Measurements from ENCODE around the gene TAF11L9.
"Not testable (repeated sequence)": the region's sequence is repeated elsewhere in the genome, so short reads cannot be mapped to it uniquely, and the experiment has no call there.

Gene TAF11L9

DNA sequence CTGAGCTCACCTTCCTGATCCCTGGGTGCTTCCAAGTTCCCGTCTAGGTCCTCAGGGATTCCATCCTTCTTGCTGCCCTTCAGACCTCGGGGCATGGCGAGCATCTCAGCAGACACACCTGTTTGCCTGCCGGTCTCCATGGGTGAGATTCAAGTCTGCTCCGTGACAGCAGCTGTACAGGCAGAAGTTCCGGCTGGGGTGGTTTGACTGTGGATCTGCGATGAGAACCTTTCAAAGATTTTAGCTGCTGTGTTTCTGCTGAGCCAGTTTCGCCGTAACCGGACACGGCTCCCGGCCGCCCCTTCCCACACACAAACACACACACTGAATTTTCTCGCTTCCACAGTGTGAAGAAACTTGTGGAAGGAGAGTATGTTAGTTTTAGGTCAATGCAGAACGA is at the start of gene TAF11L9:
TAF11L9 (minus strand) TSS at position 140 of the 400 bp plus-strand sequence.
- DNase-seq, result not testable (repeated sequence)

DNA sequence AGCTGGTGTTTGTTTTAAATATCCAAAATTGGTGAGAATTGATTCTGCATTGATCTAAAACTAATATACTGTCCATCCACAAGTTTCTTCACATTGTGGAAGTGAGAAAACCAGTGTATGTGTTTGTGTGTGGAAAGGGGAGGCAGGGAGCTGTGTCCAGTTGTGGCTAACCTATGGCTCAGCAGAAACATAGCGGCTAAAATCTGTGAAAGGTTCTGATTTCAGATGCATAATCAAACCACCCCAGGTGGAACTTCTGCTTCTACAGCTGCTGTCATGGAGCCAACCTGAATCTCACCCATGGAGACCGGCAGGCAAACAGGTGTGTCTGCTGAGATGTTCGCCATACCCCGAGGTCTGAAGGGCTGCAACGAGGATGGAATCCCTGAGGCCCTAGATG is 40.0 kb upstream of the TAF11L9 start, which contains the start of gene TAF11L14:
TAF11L14 (plus strand) TSS at position 301 of the 400 bp plus-strand sequence.
- DNase-seq, result no peak

DNA sequence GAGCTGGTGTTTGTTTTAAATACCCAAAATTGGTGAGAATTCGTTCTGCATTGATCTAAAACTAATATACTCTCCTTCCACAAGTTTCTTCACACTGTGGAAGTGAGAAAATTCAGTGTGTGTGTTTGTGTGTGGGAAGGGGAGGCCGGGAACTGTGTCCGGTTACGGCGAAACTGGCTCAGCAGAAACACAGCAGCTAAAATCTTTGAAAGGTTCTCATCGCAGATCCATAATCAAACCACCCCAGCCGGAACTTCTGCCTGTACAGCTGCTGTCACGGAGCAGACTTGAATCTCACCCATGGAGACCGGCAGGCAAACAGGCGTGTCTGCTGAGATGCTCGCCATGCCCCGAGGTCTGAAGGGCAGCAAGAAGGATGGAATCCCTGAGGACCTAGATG is 37.6 kb upstream of the TAF11L9 start, which contains the start of gene TAF11L13:
TAF11L13 (plus strand) TSS at position 301 of the 400 bp plus-strand sequence.
- DNase-seq, result not testable (repeated sequence)

DNA sequence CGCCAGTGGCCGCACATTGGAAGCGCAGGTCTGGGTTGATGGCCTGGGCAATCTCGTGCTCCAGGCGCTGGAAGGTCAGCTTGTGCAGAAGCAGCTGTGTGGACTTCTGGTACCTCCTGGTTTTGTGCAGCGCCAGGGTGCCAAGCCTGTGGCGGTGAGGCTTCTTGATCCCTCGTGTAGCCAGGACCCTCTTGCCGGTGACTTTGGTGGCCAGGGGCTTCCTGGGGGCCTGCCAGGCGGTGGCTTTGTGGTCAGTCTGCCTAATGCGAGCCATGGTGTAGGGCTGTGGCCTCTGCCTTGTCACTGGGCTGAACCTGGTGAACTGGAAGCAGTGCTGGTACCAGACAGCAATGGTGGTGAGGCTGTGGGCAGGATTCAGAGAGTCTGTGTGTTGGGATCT is 31.5 kb upstream of the TAF11L9 start:
- no peak for DNase-seq

DNA sequence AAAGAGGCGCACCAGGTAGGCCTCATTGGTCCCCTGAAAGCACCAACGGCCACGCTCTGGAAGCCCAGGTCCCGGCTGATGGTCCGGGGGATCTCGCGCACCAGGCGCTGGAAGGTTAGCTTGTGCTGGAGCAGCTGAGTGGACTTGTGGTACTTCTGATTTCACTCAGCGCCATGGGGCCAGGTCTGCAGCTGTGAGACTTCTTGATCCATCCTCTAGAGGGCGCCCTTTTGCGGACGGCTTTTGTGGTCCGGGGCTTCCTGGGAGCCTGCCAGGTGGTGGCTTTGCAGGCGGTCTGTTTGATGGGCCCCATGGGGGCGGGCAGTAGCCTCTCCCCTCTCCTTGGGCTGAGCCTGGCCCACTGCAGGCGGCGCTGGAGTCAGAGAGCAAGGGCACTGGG is 26.4 kb upstream of the TAF11L9 start:
- no peak for DNase-seq

DNA sequence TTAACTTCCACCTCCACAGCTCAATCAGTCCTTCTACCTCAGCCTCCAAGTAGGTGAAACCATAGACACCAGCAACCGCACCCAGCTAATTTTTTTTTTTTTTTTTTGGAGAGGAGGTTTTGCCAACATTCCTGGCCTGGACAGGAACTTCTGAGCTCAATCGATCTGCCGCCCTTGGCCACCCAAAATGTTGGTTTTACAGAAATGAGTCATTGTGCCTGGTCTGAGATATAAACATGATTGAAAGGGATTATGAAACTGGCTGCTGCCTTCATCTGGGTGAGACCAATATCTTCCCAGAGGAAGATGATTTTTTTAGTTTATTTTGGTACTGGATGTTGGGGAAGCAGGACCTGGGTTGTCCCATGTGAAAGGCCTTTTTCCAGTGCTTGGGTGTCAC is 25.2 kb upstream of the TAF11L9 start:
- DNase-seq, result no peak

DNA sequence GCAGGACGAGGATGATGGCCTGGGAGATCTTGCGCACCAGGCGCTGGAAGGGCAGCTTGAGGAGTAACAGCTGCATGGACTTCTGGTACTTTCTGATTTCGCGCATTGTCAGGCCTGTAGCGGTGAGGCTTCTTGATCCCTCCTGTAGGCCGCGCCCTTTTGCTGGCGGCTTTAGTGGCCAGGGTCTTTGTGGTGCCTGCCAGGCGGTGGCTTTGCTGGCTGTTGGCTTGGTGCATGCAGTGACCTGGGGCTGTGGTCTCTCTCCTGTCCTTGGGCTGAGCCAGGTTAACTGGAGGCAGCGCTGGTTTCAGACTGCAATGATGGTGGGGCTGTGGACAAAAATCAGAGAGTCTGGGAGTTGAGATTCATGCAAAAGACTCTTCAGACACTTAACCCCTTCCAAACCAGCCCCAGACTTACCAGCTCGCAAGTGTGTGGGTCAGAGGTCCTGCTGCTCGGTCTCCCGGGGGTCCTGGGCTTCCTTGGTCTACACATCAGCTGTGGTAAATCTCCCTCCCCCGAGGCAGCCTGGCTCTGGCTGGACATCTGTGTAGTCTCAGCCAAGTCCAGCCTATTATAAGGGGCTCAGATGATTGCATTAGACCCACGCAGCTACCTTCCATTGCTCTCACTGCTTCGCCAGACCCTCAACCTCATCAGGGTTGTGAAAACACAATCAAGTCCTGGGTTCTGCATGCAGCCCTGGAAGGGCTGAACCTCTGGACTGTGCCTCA is 20.8 kb upstream of the TAF11L9 start:
- no peak for DNase-seq

DNA sequence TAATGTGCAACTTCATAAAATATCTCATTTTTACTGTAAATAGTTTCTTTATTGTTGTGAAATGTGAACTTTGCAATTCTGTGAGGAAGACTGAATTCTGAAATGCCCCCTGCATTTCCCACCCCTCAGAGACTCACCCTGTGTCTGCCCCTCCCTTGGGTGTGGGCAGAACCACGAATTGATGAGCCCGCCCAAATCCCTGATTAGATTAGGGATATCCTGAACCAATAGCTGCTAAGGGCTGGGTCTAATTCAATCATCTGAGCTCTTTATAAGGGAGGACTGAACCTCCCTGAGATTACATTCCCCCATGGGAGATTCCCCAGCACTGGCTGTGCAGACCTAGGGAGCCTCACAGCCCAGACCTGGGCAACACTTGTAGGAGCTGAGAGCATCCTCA is 15.9 kb upstream of the TAF11L9 start, which contains the start of gene TAF11L12:
TAF11L12 (plus strand) TSS at position 301 of the 400 bp plus-strand sequence.
- not testable (repeated sequence) for DNase-seq

DNA sequence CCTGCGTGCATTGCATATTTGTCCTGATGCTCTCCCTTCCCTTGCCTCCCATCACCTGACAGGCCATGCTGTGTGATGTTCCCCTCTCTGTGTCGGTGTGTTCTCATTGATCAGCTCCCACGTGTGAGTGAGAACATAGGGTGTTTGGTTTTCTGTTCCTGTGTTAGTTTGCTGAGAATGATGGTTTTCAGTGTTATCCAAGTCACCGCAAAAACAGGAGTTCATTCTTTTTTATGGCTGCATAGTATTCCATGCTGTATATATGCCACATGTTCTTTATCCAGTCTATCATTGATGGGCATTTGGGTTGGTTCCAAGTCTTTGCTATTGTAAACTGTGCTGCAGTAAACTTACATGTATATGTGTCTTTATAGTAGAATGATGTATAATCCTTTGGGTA is 13.3 kb upstream of the TAF11L9 start:
- DNase-seq, result not testable (repeated sequence)

DNA sequence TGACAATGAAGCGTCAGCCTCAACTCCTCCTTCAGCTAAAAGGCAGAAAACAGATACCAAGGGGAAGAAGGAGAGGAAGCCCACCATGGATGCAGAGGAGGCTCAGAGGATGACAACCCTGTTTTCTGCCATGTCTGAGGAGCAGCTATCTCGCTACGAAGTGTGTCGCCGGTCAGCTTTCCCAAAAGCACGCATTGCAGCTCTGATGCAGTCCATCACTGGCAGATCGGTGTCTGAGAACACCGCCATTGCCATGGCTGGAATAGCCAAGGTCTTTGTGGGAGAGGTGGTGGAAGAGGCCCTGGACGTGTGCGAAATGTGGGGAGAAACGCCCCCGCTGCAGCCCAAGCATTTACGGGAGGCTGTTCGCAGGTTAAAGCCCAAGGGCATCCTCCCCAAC is 10.8 kb upstream of the TAF11L9 start:
- no peak for DNase-seq

DNA sequence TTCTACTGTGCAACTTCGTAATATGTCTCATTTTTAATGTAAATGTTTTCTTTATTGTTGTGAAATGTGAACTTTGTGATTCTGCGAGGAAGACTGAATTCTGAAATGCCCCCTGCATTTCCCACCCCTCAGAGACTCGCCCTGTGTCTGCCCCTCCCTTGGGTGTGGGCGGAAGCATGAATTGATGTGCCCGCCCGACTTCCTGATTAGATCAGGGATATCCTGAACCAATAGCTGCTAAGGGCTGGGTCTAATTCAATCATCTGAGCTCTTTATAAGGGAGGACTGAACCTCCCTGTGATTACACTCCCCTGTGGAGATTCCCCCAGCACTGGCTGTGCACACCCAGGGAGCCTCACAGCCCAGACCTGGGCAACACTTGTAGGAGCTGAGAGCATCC is 9.7 kb upstream of the TAF11L9 start, which contains the start of gene TAF11L11:
TAF11L11 (plus strand) TSS at position 304 of the 400 bp plus-strand sequence.
- DNase-seq, result not testable (repeated sequence)

DNA sequence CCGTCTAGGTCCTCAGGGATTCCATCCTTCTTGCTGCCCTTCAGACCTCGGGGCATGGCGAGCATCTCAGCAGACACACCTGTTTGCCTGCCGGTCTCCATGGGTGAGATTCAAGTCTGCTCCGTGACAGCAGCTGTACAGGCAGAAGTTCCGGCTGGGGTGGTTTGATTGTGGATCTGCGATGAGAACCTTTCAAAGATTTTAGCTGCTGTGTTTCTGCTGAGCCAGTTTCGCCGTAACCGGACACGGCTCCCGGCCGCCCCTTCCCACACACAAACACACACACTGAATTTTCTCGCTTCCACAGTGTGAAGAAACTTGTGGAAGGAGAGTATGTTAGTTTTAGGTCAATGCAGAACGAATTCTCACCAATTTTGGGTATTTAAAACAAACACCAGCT is 3.5 kb upstream of the TAF11L9 start, which contains the start of gene TAF11L10:
TAF11L10 (minus strand) TSS at position 101 of the 400 bp plus-strand sequence.
- not testable (repeated sequence) for DNase-seq

DNA sequence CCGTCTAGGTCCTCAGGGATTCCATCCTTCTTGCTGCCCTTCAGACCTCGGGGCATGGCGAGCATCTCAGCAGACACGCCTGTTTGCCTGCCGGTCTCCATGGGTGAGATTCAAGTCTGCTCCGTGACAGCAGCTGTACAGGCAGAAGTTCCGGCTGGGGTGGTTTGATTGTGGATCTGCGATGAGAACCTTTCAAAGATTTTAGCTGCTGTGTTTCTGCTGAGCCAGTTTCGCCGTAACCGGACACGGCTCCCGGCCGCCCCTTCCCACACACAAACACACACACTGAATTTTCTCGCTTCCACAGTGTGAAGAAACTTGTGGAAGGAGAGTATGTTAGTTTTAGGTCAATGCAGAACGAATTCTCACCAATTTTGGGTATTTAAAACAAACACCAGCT is 3.3 kb downstream of the TAF11L9 start, which contains the start of gene TAF11L8:
TAF11L8 (minus strand) TSS at position 101 of the 400 bp plus-strand sequence.
- not testable (repeated sequence) for DNase-seq

DNA sequence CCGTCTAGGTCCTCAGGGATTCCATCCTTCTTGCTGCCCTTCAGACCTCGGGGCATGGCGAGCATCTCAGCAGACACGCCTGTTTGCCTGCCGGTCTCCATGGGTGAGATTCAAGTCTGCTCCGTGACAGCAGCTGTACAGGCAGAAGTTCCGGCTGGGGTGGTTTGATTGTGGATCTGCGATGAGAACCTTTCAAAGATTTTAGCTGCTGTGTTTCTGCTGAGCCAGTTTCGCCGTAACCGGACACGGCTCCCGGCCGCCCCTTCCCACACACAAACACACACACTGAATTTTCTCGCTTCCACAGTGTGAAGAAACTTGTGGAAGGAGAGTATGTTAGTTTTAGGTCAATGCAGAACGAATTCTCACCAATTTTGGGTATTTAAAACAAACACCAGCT is 8.5 kb downstream of the TAF11L9 start, which contains the start of gene TAF11L7:
TAF11L7 (minus strand) TSS at position 101 of the 400 bp plus-strand sequence.
- not testable (repeated sequence) for DNase-seq
